PC-3 (cell line): Measurements from ENCODE around the gene FCRL2. TPM values are rescaled to one million over a fixed set of nuclear protein-coding genes. Genes with fewer than 3 reads are reported as not detected.
"Not testable (repeated sequence)": the region's sequence is repeated elsewhere in the genome, so short reads cannot be mapped to it uniquely, and the experiment has no call there.

Experiments
- ATAC-seq: fragments of 200-7000 bp; cut with Tn5 transposase; 2 replicates; pipeline ENCODE4 v1.9.1; 2020; ENCODE audit warnings: mild to moderate bottlenecking, moderate library complexity
- BruUV-seq: library from RNA; stranded (reverse); fragments of 400-500 nt; replicated peaks from 2 replicates; lab custom pipeline; 2021; lab: Mats Ljungman, UMichigan
- CTCF ChIA-PET: fragments of 300-600 bp; sonication (Branson Sonifier 250); formaldehyde crosslinking; loops from one replicate; lab custom pipeline; 2022; ENCODE audit warnings: antibody characterized with exemption; lab: Charles Lee
- POLR2A ChIA-PET: fragments of 300-600 bp; sonication (Branson Sonifier 250); formaldehyde crosslinking; loops from one replicate; lab custom pipeline; 2022; ENCODE audit warnings: antibody characterized with exemption; ENCODE audit not compliant: unreplicated experiment; lab: Charles Lee
- DNase-seq: peaks from one replicate; pipeline ENCODE4 v3.0.0-alpha.2; 2015
- H2AFZ ChIP-seq: fragments of 300-600 bp; sonication (generic); 2 replicates; pipeline ENCODE4 v1.6.0; 2016; ENCODE audit warnings: antibody characterized with exemption, low read length
- H3F3A ChIP-seq: fragments of 300-600 bp; sonication (generic); one replicate; pipeline ENCODE4 v1.6.0; 2017; ENCODE audit warnings: antibody characterized with exemption, low read length, control low read depth, mild to moderate bottlenecking; ENCODE audit not compliant: unreplicated experiment
- H3K27ac ChIP-seq: fragments of 300-600 bp; sonication (generic); 2 replicates; pipeline ENCODE4 v1.5.1; 2016; ENCODE audit warnings: mild to moderate bottlenecking, low read length
- H3K27me3 ChIP-seq: fragments of 300-600 bp; sonication (generic); 2 replicates; pipeline ENCODE4 v1.6.1; 2016; ENCODE audit warnings: low read length, mixed read lengths
- H3K36me3 ChIP-seq: fragments of 300-600 bp; sonication (generic); 2 replicates; pipeline ENCODE4 v1.6.1; 2016; ENCODE audit warnings: low read depth, mixed run types, low read length, mixed read lengths
- H3K4me1 ChIP-seq: fragments of 300-600 bp; sonication (generic); 2 replicates; pipeline ENCODE4 v1.5.1; 2016; ENCODE audit warnings: low read length; ENCODE audit not compliant: insufficient read depth
- H3K4me2 ChIP-seq: fragments of 300-600 bp; sonication (generic); 2 replicates; pipeline ENCODE4 v1.6.0; 2016; ENCODE audit warnings: low read length
- H3K4me3 ChIP-seq: fragments of 300-600 bp; sonication (generic); 2 replicates; pipeline ENCODE4 v1.5.1; 2016; ENCODE audit warnings: mild to moderate bottlenecking, low read length, mixed read lengths
- H3K79me2 ChIP-seq: fragments of 300-600 bp; sonication (generic); 2 replicates; pipeline ENCODE4 v1.6.1; 2017; ENCODE audit warnings: low read length, mixed read lengths
- H3K9ac ChIP-seq: fragments of 300-600 bp; sonication (generic); 2 replicates; pipeline ENCODE4 v1.6.0; 2016; ENCODE audit warnings: mild to moderate bottlenecking, low read length
- H3K9me2 ChIP-seq: fragments of 300-600 bp; sonication (generic); replicated peaks from 2 replicates; pipeline ENCODE4 v1.6.1; 2016; ENCODE audit warnings: mixed run types, low read length, mixed read lengths
- H3K9me3 ChIP-seq: fragments of 300-600 bp; sonication (generic); 2 replicates; pipeline ENCODE4 v1.6.1; 2016; ENCODE audit warnings: low read length, mixed read lengths
- H4K20me1 ChIP-seq: fragments of 300-600 bp; sonication (generic); 2 replicates; pipeline ENCODE4 v1.6.1; 2016; ENCODE audit warnings: low read length, mixed read lengths
- CTCF ChIP-seq: fragments of 300-600 bp; sonication (generic); conservative IDR thresholded peaks from 2 replicates; pipeline ENCODE4 v1.5.1; 2017; ENCODE audit warnings: antibody characterized with exemption, low read depth, mild to moderate bottlenecking, low read length
- EZH2 ChIP-seq: fragments of 300-600 bp; sonication (generic); IDR thresholded peaks from one replicate; pipeline ENCODE4 v1.6.1; 2017; ENCODE audit warnings: antibody characterized with exemption, mild to moderate bottlenecking, low read length; ENCODE audit not compliant: unreplicated experiment
- EZH2phosphoT487 ChIP-seq: fragments of 300-600 bp; sonication (generic); IDR thresholded peaks from 2 replicates; pipeline ENCODE4 v1.6.1; 2018; ENCODE audit warnings: mild to moderate bottlenecking, antibody characterized with exemption, low read length, borderline replicate concordance
- intact Hi-C: fragments of 100-400 bp; cut with micrococcal nuclease; formaldehyde crosslinking; loops from 2 replicates; pipeline ENCODE4 v1.9.0; 2023
- total RNA-seq: library from RNA; depleted of rRNA; stranded (reverse); fragments of >200 nt; gene quantifications from 2 replicates; pipeline ENCODE4 v1.2.3, GENCODE V29; 2014

The FCRL2 gene
- total RNA-seq, 1 experiment from 2014 or later, result not detected

GRCh38 chr1:157739229-157739901 lies 37.6 kb downstream of the FCRL2 start:
- no TSS peak for BruUV-seq
- H3K9me3 ChIP-seq, result no peaks in the 10 kb centered on the region
- DNase-seq, result no peak

GRCh38 chr1:157735991-157736390 lies 40.9 kb downstream of the FCRL2 start:
- H3K9ac ChIP-seq, ATAC-seq, H3F3A ChIP-seq, H3K4me2 ChIP-seq, H3K36me3 ChIP-seq, H3K79me2 ChIP-seq, H3K9me2 ChIP-seq, POLR2A ChIA-PET, H3K9me3 ChIP-seq, H4K20me1 ChIP-seq, H3K4me3 ChIP-seq, H3K27me3 ChIP-seq, H2AFZ ChIP-seq, BruUV-seq, H3K27ac ChIP-seq, DNase-seq, CTCF ChIA-PET, intact Hi-C loops, H3K4me1 ChIP-seq: not testable (repeated sequence)

More at GRCh38 chr1:157739229-157739901, 37.6 kb downstream of the FCRL2 start:
- Histone ChIP-seq H3K79me2 (no peaks in the 10 kb centered on the region), H2AFZ (no peak overlapping the region), H3K27me3 (no peaks in the 10 kb centered on the region), H4K20me1 (no peaks in the 10 kb centered on the region), H3F3A (no peaks in the 10 kb centered on the region), H3K9me2 (no peaks in the 10 kb centered on the region), H3K4me2 (no peak overlapping the region), H3K4me1 (no peaks in the 10 kb centered on the region), H3K27ac (no peak overlapping the region), H3K4me3 (no peak overlapping the region), H3K9ac (no peak overlapping the region), H3K36me3 (no peaks in the 10 kb centered on the region)
- ChIA-PET CTCF (no interaction called here), POLR2A (no interaction called here)
- intact Hi-C loops, result no loop called here
- TF ChIP-seq CTCF (no peak), EZH2phosphoT487 (no peak), EZH2 (no peak)
- no peak for ATAC-seq

GRCh38 chr1:157734321-157734720 lies 42.6 kb downstream of the FCRL2 start:
- BruUV-seq, result no TSS peak
- Histone ChIP-seq H3K79me2 (no peaks in the 10 kb centered on the region), H3K4me1 (no peaks in the 10 kb centered on the region), H3K4me3 (no peak overlapping the region), H3K9ac (no peak overlapping the region), H3K27me3 (no peaks in the 10 kb centered on the region), H3F3A (no peaks in the 10 kb centered on the region), H3K9me3 (no peaks in the 10 kb centered on the region), H3K9me2 (no peaks in the 10 kb centered on the region), H4K20me1 (no peaks in the 10 kb centered on the region), H3K36me3 (no peaks in the 10 kb centered on the region), H3K27ac (no peak overlapping the region), H2AFZ (no peak overlapping the region), H3K4me2 (no peak overlapping the region)
- ChIA-PET POLR2A (no interaction called here), CTCF (no interaction called here)
- ATAC-seq (no peak), DNase-seq (no peak)
- TF ChIP-seq CTCF (no peak), EZH2phosphoT487 (no peak), EZH2 (no peak)
- intact Hi-C loops, result no loop called here
